PFSK-1 (cell line): ENCODE results near the gene BRCA2.

Source experiments
- FOXP2 ChIP-seq: optimal IDR thresholded peaks from 2 replicates; pipeline ENCODE3; 2011; ENCODE audit warnings: borderline replicate concordance, control low read depth, inconsistent platforms; ENCODE audit not compliant: insufficient read depth; ENCODE audit errors: extremely low read length, extremely low read depth
- POLR2AphosphoS5 ChIP-seq: IDR thresholded peaks from 2 replicates; pipeline ENCODE4 v1.6.1; 2012; ENCODE audit warnings: low read depth, mild to moderate bottlenecking, control low read depth, low read length, moderate library complexity
- REST ChIP-seq, 2 experiments: IDR thresholded peaks; 2 replicates each; pipeline versions ENCODE4 v1.6.1 to v1.8.0; 2011 to 2012; ENCODE audit warnings: low read depth in 2 of 2, low read length in 2 of 2, control low read depth in 1 of 2, inconsistent platforms in 1 of 2, mild to moderate bottlenecking in 1 of 2, moderate library complexity in 1 of 2; ENCODE audit not compliant: insufficient read depth in 1 of 2
- SIN3A ChIP-seq: IDR thresholded peaks from 2 replicates; pipeline ENCODE4 v1.6.1; 2012; ENCODE audit warnings: mild to moderate bottlenecking, low read length, moderate library complexity, borderline replicate concordance; ENCODE audit not compliant: insufficient read depth
- TAF1 ChIP-seq: IDR thresholded peaks from 2 replicates; pipeline ENCODE4 v1.6.1; 2012; ENCODE audit warnings: low read length, control low read depth, borderline replicate concordance; ENCODE audit not compliant: insufficient read depth

The BRCA2 gene

DNA sequence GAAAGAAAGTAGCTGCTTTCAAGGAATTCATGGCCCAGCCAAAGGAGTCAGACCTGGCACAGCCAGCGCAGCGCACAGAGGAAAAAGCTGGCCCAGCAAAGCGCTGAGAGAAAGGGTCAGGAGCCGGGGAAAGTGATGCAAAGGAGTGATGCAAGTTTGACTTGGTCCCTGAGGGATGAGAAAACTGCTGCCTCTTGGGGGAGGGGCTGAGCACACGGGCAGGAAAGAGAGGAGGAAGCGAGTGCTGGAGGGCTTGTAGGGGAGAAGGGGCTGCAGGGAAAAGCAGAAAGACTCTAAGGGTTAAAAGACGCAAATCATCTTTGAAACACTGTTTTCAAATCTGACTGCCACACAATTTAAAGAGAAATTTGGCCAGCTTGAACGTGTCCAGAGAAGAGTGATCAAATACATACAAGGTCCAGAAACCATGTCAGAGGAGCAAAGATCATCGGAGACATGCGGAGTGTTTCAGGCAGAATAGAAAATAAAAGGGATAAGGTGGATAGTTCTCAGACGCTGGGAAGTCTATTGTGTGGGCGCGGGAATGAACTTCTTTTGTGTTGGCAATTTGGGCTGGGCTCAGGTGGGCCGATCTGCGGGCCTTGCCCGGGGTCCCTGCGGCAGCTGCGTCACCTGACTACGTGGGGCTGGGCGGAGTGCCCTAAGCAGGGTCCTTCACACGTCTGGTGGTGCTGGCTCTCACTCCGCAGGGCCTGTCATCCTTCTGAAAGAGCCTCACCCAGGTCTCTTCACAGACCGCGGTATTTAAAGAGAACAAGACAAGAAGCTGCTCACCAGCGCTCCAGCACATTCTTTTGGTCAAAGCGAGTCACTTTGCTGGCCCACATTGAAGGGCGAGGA is 94.5 kb downstream of the BRCA2 start:
- TF ChIP-seq POLR2AphosphoS5 (no peak), REST (IDR thresholded peaks at IDR 0.05; ENCODE audit: insufficient read depth in 1 of 2, low read depth in 2 of 2, low read length in 2 of 2) (no peak), FOXP2 (no peak), TAF1 (no peak), SIN3A (no peak)

DNA sequence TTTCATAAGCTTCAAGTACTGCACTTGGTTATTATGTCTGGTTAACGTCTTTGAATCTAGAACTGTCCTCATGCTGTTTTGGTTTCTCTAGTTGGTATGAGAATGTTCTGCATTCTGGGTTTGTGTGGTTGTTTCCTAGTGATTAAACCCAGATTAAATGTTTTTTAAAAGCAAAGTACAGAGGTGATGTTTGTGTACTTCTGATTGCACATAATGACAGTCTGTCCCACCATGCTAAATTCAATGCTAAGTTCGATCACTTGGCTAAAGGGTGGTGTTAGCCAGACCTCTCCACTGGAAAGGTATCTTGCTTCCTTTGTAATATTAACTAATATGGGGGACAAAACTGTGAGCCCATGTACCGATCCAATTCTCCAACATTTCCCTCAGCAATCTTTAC is 98.0 kb downstream of the BRCA2 start:
- TF ChIP-seq SIN3A (no peak), POLR2AphosphoS5 (no peak), TAF1 (no peak), FOXP2 (no peak)

DNA sequence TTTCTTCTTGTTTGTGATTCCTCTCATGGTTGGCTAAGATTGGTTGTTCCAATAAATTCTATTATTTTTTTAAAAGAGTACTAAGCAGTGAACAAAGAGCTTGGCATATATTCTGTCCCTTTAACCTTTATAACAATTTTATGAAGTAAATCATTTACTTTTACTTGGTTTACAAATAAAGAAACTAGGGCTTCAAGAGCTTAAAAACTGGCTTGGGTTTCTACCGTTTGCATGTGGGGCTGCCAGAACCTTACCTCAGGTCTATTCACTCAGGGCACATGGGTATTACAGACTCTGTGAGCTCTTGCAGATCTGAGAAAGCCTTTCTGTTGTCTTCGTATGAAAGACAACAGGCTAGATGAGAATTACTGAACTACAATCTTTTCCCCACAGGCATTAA is 99.3 kb downstream of the BRCA2 start:
- TF ChIP-seq POLR2AphosphoS5 (no peak), REST (IDR thresholded peaks at IDR 0.05; ENCODE audit: insufficient read depth in 1 of 2, low read depth in 2 of 2, low read length in 2 of 2) (no peak), FOXP2 (no peak), TAF1 (no peak), SIN3A (no peak)

DNA sequence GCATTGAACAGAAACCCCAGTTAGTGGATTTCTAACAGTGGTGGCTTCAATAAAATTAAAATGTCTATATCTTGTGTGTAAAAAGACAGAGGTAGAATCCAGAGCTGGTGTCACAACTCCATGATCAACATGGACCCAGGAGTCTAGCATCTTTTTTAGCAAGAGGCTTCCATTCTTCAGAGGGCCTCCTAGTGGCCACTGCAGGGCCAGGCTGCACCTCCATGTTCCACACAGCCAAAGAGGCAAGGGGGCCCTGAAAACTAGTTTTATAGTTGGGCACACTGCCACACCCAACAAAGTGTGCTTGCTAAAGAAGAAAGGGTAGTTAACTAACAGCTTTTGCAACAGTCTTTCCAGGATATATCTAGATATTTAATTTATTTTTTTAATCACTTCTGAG is 99.7 kb downstream of the BRCA2 start:
- no peak for TF ChIP-seq REST (IDR thresholded peaks at IDR 0.05; ENCODE audit: insufficient read depth in 1 of 2, low read depth in 2 of 2, low read length in 2 of 2)
- TF ChIP-seq SIN3A, result no peak
- no peak for TF ChIP-seq FOXP2
- TF ChIP-seq POLR2AphosphoS5, result no peak
- TF ChIP-seq TAF1, result no peak

DNA sequence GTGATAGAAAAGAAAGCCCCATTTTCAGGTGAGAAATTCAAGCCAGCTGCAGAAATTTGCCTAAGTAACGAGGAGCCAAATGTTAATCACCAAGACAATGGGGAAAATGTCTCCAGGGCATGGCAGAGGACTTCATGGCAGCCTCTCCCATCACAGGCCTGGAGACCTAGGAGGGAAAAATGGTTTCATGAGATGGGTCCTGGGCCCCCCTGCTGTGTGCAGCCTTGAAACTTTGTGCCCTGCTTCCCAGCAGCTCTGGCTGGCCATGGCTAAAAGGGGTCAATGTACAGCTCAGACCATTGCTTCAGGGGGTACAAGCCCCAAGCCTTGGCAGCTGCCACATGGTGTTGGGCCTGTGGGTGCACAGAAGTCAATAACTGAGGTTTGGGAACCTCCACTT is 102.7 kb downstream of the BRCA2 start:
- no peak for TF ChIP-seq POLR2AphosphoS5
- no peak for TF ChIP-seq FOXP2
- no peak for TF ChIP-seq SIN3A
- no peak for TF ChIP-seq TAF1
- no peak for TF ChIP-seq REST (IDR thresholded peaks at IDR 0.05; ENCODE audit: insufficient read depth in 1 of 2, low read depth in 2 of 2, low read length in 2 of 2)
